WTC11 (cell line): ENCODE data around the gene IRF2BP2.
"Not testable (repeated sequence)": the region's sequence is repeated elsewhere in the genome, so short reads cannot be mapped to it uniquely, and the experiment has no call there.

Experiments used
- ATF2 ChIP-seq: sonication (generic); formaldehyde crosslinking; IDR thresholded peaks from 2 replicates; pipeline ENCODE4 v1.8.1; 2022; ENCODE audit warnings: low read depth, missing genetic modification reagents, borderline replicate concordance
- CREB1 ChIP-seq: sonication (generic); formaldehyde crosslinking; IDR thresholded peaks from 2 replicates; pipeline ENCODE4 v1.8.0; 2023; ENCODE audit warnings: mild to moderate bottlenecking, missing genetic modification reagents
- CTCF ChIP-seq: fragments of 200-600 bp; IDR thresholded peaks from 2 replicates; pipeline ENCODE4 v1.8.0; 2022; ENCODE audit warnings: antibody characterized with exemption
- ERG ChIP-seq: fragments of 250-450 bp; sonication (Bioruptor Pico); IDR thresholded peaks from 2 replicates; pipeline ENCODE4 v1.8.0; 2021; ENCODE audit warnings: mild to moderate bottlenecking
- NR2C2 ChIP-seq: sonication (generic); formaldehyde crosslinking; IDR thresholded peaks from 2 replicates; pipeline ENCODE4 v1.8.0; 2022; ENCODE audit warnings: mild to moderate bottlenecking, missing genetic modification reagents
- RORB ChIP-seq: fragments of 250-450 bp; sonication (Bioruptor Pico); IDR thresholded peaks from 2 replicates; pipeline ENCODE4 v1.9.0; 2021; ENCODE audit warnings: mild to moderate bottlenecking
- TCF7 ChIP-seq: sonication (generic); formaldehyde crosslinking; IDR thresholded peaks from 2 replicates; pipeline ENCODE4 v1.8.0; 2022; ENCODE audit warnings: mild to moderate bottlenecking, low read depth, missing genetic modification reagents, moderate library complexity
- USF2 ChIP-seq: sonication (generic); formaldehyde crosslinking; IDR thresholded peaks from 2 replicates; pipeline ENCODE4 v1.8.1; 2023; ENCODE audit warnings: mild to moderate bottlenecking, missing genetic modification reagents, moderate library complexity
- ZNF121 ChIP-seq: sonication (generic); formaldehyde crosslinking; IDR thresholded peaks from 2 replicates; pipeline ENCODE4 v1.8.0; 2023; ENCODE audit warnings: missing genetic modification reagents

GRCh38 chr1:234594575-234594974 is 15.4 kb downstream of the IRF2BP2 start:
- TF ChIP-seq ATF2; CTCF; RORB (CRISPR knock-in tag); TCF7 (CRISPR knock-in tag); ZNF121; ERG (CRISPR knock-in tag); USF2 (CRISPR knock-in tag); CREB1 (CRISPR knock-in tag); NR2C2 (CRISPR knock-in tag): not testable (repeated sequence)
